HG03196 (cell line): ENCODE data around the gene CD69.

Experiments used
- ATAC-seq: cut with Tn5 transposase; IDR thresholded peaks from one replicate; pipeline ENCODE4 v1.9.1; 2021; ENCODE audit not compliant: unreplicated experiment

The CD69 gene

GRCh38 chr12:9782547-9783382 lies 22.1 kb upstream of the CD69 start:
- no peak for ATAC-seq

GRCh38 chr12:9781360-9781759 lies 20.7 kb upstream of the CD69 start:
- ATAC-seq = no peak

DNA sequence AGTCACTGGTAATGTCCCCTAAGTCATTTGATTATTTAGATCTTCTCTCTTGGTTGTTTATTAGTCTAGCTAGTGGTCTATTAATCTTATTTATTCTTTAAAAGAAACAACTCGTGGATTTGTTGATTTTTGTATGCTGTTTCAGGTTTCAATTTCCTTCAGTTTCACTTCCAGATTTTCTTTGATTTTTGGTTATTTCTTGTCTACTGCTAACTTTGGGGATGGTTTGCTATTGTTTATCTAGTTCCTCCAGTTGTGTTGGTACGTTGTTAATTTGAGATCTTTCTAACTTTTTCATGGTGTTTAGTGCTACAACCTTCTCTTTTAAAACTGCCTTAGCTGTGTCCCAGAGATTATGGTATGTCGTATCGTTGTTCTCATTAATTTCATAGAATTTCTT lies 18.5 kb upstream of the CD69 start:
- ATAC-seq = no peak

GRCh38 chr12:9776781-9777180 lies 16.1 kb upstream of the CD69 start:
- no peak for ATAC-seq

DNA sequence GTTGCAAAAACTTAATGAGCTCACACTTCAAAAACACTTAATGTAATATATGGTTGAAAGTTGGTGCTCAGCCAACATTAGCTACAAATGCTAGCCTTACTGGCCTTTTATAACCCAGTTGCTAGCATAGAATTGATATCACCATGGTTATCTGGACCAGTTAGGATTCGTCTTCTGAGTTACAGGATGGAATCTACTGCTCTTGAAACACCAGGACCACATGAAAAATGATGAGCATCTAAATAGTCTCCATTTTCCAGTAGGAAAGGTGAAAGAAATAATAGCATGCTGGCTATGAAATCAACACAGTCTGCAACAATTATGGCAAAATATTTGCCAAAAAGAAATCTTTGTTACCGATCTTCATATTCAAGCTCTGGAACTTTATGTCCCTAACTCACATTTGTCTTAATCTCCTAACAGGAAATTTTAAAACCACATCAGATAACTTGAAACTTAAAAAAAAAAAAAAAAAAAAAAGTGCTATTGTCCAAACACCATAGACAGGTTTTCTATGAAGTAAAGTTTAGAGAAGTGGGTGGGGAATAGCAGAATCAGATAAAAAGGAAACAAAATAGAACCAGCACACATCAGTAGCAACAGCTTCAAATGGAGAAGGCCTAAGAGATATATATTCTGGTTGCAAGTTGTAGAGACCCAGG lies 12.6 kb upstream of the CD69 start:
- no peak for ATAC-seq

DNA sequence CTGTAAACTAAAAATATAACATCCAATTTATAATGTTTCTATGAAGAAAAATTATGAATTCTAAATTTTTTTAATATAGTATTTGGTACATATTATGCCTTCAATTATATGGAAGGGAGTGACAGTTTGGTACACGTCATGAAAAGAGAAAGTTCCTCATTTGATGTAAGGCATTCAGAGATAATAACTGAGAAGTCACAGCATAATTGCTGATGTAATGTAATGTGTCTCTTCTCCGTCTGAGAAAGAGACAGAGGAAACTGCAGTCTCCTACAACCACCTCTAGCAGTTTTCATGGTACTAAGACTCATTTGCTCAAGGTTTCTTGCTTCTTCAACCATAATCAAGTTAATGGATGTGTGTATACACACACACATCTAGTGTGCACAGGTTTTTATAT lies 2.3 kb upstream of the CD69 start:
- ATAC-seq = no peak

GRCh38 chr12:9762369-9762768 lies 1.7 kb upstream of the CD69 start:
- ATAC-seq = no peak

DNA sequence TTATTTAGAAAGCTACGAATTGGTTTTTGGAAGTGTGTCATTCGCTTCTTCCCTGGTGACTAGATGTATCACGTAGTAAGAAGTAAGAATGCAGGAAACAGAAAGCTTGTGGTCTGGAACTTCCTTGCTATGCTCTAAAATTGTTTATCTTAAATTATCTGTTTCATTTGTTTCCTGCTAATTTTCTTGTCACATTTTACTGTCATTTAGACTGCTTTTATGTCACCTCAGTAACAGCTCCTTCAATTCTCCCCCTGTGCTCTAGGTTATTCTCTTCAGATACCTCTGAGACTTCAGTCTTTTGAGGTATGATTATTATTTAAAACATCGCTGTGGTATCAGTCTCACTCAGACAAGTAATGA lies 699 bp upstream of the CD69 start:
- no peak for ATAC-seq

DNA sequence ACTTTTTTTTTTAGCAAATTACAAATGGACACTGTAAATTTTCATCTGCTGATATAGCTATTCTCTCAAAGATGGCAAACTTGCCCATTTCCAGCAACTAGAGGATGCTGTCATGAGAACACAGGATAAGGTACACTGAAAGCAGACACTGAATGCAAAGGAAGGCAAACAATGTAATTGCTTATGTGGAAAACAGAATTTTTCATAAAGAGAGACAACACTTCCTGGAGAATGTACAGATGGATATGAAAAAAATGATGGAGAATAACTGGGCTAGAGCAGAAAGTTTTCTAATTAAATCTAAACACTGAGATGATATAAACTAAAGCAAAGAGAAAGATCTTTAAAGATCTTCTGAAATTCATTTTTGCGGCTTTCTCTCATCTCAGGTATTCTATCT lies 581 bp downstream of the CD69 start:
- no peak for ATAC-seq

GRCh38 chr12:9759694-9760093 lies 1.0 kb downstream of the CD69 start:
- ATAC-seq = no peak

DNA sequence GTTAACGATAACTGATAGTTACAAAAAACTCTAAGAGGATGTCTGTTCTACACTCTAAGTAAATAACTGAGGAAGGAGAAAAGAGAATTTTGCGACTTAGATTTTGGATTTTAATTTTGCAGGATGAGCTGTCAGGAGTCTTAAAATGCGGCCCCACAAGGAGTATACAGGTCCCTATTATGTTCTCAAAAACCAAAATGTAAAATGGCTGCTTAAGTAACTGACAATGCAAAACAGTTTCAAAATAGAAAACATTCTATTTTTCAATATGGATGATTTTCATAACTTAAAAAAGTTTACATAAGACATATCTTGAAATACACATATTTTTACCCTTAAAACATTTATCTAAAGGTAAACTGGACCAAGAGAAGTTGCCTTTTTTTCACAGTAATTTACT lies 2.6 kb downstream of the CD69 start:
- ATAC-seq = no peak

DNA sequence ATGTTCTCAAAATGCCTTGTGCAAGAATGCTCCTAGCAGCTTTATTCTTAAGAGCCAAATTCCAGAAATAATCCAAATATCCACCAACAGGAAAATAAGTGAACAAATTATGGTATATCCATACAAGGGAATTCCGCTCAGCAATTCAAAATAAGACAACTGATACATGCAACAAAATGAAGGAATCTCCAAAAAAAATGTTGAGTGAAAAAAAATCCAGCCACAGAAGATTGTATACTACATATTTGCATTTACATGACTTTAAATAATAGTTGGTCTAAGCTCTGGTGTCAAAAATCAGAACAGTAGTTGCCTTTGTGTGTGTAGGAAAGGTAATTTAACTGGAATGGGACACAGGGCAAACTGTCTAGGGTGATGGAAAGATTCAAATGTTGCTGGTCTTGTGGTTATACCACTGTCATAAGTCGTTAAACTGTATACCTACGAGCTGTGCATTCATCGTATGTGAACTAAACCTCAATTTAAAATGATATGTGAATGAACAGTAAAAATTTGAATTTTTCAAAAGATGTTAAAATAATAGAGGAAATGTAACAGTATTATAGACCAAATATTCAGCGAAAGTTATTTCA lies 3.2 kb downstream of the CD69 start:
- ATAC-seq = no peak

- ATAC-seq = no peak
Measured at GRCh38 chr12:9756706-9757105, 4.0 kb downstream of the CD69 start.

DNA sequence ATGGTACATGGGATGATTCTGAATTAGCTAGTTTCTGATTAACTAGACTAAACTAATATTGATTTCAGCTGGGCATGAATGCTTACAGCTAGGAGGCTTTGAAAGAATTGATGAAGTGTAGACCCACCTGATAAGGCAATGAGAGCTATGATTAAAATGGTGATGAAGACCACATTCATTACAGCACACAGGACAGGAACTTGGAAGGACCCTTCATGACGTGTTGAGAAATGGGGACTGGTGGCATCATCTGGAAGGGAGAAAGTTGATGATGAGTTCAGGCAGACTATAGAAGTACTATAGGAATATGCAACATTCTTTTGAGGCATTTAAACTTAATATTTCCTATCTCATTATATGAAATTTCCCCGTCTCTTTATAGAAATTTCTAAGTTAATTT lies 4.5 kb downstream of the CD69 start:
- ATAC-seq = no peak

GRCh38 chr12:9755567-9755966 lies 5.1 kb downstream of the CD69 start:
- ATAC-seq = no peak

- no peak for ATAC-seq
Measured at GRCh38 chr12:9755035-9755434, 5.7 kb downstream of the CD69 start.

GRCh38 chr12:9754099-9754927 lies 6.4 kb downstream of the CD69 start:
- no peak for ATAC-seq

DNA sequence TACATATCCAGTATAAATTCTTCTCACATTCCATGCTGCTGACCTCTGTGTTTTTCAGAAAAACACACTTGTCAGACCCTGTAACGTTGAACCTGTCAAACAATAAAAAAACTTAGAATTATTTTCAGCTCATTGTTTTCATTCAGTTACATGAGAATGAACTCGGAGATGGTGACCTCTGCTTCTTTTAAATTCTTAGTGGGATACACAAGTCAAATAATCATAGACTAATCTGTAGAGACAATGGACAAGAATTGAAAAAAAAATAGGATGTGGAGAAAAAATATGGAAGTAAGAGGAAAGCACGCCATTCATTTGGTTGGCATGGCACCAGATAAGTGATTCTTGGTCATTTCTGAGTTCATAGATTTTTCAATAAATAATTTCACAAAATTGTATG lies 7.2 kb downstream of the CD69 start:
- no peak for ATAC-seq

DNA sequence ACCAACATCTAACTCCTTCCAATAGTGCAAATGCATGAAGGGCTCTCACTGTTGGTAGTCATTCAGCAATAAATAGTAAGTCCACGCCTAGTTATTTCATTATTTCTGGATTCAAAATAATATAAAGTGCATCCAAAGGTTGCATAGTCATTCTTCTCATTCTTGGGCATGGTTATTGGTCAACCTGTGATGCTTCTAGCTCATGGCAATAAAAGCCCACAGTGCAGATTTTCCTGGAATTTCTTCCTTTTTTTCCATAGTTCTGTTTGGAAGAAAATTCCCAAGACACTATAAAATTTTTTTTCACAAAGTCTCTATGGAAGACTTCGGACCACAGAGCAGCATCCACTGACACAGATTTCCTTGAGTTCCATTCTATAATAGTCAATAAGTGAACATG lies 7.6 kb downstream of the CD69 start:
- ATAC-seq = no peak

DNA sequence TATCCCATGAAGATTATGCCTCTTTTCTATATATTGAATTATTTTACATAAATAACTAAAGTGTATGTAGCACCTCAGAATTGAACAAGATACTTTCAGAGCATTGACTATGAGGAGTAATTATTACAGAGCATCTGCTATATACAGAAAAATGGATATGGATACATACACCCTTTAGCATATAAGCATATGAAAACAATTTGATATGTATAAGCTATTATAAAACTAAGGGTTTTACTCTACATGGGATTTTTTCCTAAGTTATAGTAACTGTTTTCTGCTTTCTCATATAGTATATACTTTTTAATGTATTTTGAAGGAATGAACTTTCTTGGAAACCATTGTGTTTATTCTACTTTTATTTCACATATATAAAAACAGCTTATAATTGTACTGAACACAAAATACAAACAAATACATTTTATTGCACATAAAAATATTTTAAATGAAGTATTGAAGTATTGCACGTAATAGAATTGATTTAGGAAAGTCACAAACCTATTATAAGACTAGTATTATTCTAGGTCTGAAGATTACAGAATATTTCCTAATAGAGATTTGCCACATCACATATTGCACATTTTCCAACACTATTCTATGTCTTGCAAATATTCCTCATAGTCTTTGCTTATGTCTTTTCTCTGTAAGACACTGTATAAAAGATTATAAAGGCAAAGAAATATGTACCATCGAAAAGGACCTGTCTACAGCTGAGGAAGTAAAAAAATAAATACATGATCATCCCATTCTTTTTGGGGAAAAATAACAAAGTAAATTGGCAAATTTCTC lies 8.4 kb downstream of the CD69 start:
- no peak for ATAC-seq
